ENCODE measurements around the gene ATF4. TPM values are rescaled to one million over a fixed set of nuclear protein-coding genes. Genes with fewer than 3 reads are reported as not detected.

The ATF4 gene
- total and polyA plus RNA-seq, 2 of the 13 experiments (the other 11 are each of a cell fraction or from before 2014, with no cell fraction given) = 486 to 1,297 TPM

GRCh38 chr22:39502789-39503409, 17.5 kb upstream of the ATF4 start (continued):
- TF ChIP-seq ZNF276 (CRISPR knock-in tag; IDR thresholded peaks at IDR 0.05; ENCODE audit: low read depth) (no peak), ZNF674 (CRISPR knock-in tag; IDR thresholded peaks at IDR 0.05; ENCODE audit: low read depth) (no peak), NCOR1 (IDR thresholded peaks at IDR 0.05; ENCODE audit: borderline replicate concordance, low read length) (peak; percentile 90; the same call in 1 of the 2 replicates), HES4 (CRISPR knock-in tag; IDR thresholded peaks at IDR 0.05; ENCODE audit: borderline replicate concordance) (no peak), PLSCR1 (CRISPR knock-in tag; IDR thresholded peaks at IDR 0.05; ENCODE audit: borderline replicate concordance) (no peak), XBP1 (CRISPR knock-in tag; IDR thresholded peaks at IDR 0.05) (no peak), ZNF232 (CRISPR knock-in tag; IDR thresholded peaks at IDR 0.05; ENCODE audit: borderline replicate concordance) (no peak; the same call in 1 of the 2 replicates), JUN (CRISPR knock-in tag; IDR thresholded peaks at IDR 0.05) (no peak), ZNF253 (CRISPR knock-in tag; IDR thresholded peaks at IDR 0.05; ENCODE audit: borderline replicate concordance) (no peak), SALL2 (CRISPR knock-in tag; IDR thresholded peaks at IDR 0.05) (no peak), NFKB2 (CRISPR knock-in tag; IDR thresholded peaks at IDR 0.05; ENCODE audit: borderline replicate concordance) (no peak), ZNF670 (CRISPR knock-in tag; IDR thresholded peaks at IDR 0.05; ENCODE audit: borderline replicate concordance) (no peak), AFF4 (CRISPR knock-in tag; IDR thresholded peaks at IDR 0.05) (no peak), ZNF629 (CRISPR knock-in tag; conservative IDR thresholded peaks at IDR 0.05) (no peak), TEAD3 (CRISPR knock-in tag; optimal IDR thresholded peaks at IDR 0.05; ENCODE audit: borderline replicate concordance) (no peak), ZNF20 (CRISPR knock-in tag; IDR thresholded peaks at IDR 0.05) (no peak), HMGA1 (CRISPR knock-in tag; conservative IDR thresholded peaks at IDR 0.05) (no peak), MATR3 (CRISPR knock-in tag; IDR thresholded peaks at IDR 0.05) (no peak), ZNF3 (CRISPR knock-in tag; IDR thresholded peaks at IDR 0.05) (no peak)
- TF ChIP-seq, protein P1, sequence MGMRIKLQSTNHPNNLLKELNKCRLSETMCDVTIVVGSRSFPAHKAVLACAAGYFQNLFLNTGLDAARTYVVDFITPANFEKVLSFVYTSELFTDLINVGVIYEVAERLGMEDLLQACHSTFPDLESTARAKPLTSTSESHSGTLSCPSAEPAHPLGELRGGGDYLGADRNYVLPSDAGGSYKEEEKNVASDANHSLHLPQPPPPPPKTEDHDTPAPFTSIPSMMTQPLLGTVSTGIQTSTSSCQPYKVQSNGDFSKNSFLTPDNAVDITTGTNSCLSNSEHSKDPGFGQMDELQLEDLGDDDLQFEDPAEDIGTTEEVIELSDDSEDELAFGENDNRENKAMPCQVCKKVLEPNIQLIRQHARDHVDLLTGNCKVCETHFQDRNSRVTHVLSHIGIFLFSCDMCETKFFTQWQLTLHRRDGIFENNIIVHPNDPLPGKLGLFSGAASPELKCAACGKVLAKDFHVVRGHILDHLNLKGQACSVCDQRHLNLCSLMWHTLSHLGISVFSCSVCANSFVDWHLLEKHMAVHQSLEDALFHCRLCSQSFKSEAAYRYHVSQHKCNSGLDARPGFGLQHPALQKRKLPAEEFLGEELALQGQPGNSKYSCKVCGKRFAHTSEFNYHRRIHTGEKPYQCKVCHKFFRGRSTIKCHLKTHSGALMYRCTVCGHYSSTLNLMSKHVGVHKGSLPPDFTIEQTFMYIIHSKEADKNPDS (CRISPR knock-in tag; IDR thresholded peaks at IDR 0.05) = no peak
- TF ChIP-seq, protein P2, sequence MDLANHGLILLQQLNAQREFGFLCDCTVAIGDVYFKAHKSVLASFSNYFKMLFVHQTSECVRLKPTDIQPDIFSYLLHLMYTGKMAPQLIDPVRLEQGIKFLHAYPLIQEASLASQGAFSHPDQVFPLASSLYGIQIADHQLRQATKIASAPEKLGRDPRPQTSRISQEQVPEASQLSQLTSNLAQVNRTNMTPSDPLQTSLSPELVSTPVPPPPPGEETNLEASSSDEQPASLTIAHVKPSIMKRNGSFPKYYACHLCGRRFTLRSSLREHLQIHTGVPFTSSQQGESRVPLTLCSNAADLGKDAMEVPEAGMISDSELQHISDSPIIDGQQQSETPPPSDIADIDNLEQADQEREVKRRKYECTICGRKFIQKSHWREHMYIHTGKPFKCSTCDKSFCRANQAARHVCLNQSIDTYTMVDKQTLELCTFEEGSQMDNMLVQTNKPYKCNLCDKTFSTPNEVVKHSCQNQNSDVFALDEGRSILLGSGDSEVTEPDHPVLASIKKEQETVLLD (CRISPR knock-in tag; IDR thresholded peaks at IDR 0.05; ENCODE audit: low read depth) = no peak

All from HepG2 (cell line).